CD4-positive, alpha-beta memory T cell (primary cell): ENCODE measurements around the gene AZU1. TPM values are rescaled to one million over a fixed set of nuclear protein-coding genes. Genes with fewer than 3 reads are reported as not detected.

ENCODE experiments used
- CTCF ChIA-PET: fragments of 350-600 bp; sonication (Branson Sonifier 250); formaldehyde crosslinking; loops from one replicate; lab custom pipeline; 2021; ENCODE audit warnings: inconsistent platforms; ENCODE audit not compliant: partially characterized antibody; lab: Charles Lee
- POLR2A ChIA-PET: fragments of 350-600 bp; sonication (Branson Sonifier 250); formaldehyde crosslinking; loops from one replicate; lab custom pipeline; 2021; ENCODE audit not compliant: partially characterized antibody; lab: Charles Lee
- DNase-seq, 5 donors: peaks; one replicate each; pipeline versions ENCODE4 v3.0.0 to v3.0.0-alpha.2; 2020 to 2022; ENCODE audit warnings: mixed read lengths in 1 of 5
- H3K27ac ChIP-seq: one replicate; pipeline ENCODE4 v1.7.0; 2013; ENCODE audit warnings: low read depth, low read length
- H3K27me3 ChIP-seq: 2 replicates; pipeline ENCODE4 v1.7.0; 2013; ENCODE audit warnings: mild to moderate bottlenecking, low read length, moderate library complexity; ENCODE audit not compliant: insufficient read depth
- H3K36me3 ChIP-seq: 2 replicates; pipeline ENCODE4 v1.7.0; 2013; ENCODE audit warnings: mild to moderate bottlenecking, low read length, moderate library complexity; ENCODE audit not compliant: insufficient read depth
- H3K4me1 ChIP-seq: 2 replicates; pipeline ENCODE4 v1.7.0; 2013; ENCODE audit warnings: mild to moderate bottlenecking, low read length, moderate library complexity; ENCODE audit not compliant: insufficient read depth
- H3K4me3 ChIP-seq, 2 donors: one replicate each; pipeline ENCODE4 v1.7.0; 2013; ENCODE audit warnings: low read length in 2 of 2, mild to moderate bottlenecking in 1 of 2
- H3K9me3 ChIP-seq, 2 donors: one replicate each; pipeline ENCODE4 v1.7.0; 2013; ENCODE audit warnings: low read length in 2 of 2, control low read depth in 1 of 2; ENCODE audit not compliant: control insufficient read depth in 1 of 2
- H3K27ac Mint-ChIP-seq, 7 donors: one replicate each; pipeline ENCODE4 v1.8.0; 2020 to 2021; ENCODE audit warnings: mixed read lengths in 7 of 7, mild to moderate bottlenecking in 6 of 7, inconsistent platforms in 3 of 7, moderate library complexity in 3 of 7
- H3K27me3 Mint-ChIP-seq, 2 donors: one replicate each; pipeline ENCODE4 v1.8.0; 2020 to 2021; ENCODE audit warnings: mixed read lengths in 2 of 2
- H3K36me3 Mint-ChIP-seq, 2 donors: one replicate each; pipeline ENCODE4 v1.8.0; 2020 to 2021; ENCODE audit warnings: mixed read lengths in 2 of 2, inconsistent platforms in 1 of 2, mild to moderate bottlenecking in 1 of 2
- H3K4me1 Mint-ChIP-seq, 4 donors: one replicate each; pipeline ENCODE4 v1.8.0; 2020 to 2021; ENCODE audit warnings: mixed read lengths in 4 of 4, mild to moderate bottlenecking in 1 of 4
- H3K4me3 Mint-ChIP-seq, 8 donors: one replicate each; pipeline ENCODE4 v1.8.0; 2020 to 2021; ENCODE audit warnings: mixed read lengths in 8 of 8, mild to moderate bottlenecking in 7 of 8, moderate library complexity in 6 of 8, inconsistent platforms in 3 of 8
- H3K9me3 Mint-ChIP-seq, 8 donors: one replicate each; pipeline ENCODE4 v1.8.0; 2020 to 2021; ENCODE audit warnings: mixed read lengths in 8 of 8, mild to moderate bottlenecking in 5 of 8, inconsistent platforms in 3 of 8, moderate library complexity in 1 of 8
- intact Hi-C: fragments of 100-400 bp; cut with micrococcal nuclease; formaldehyde crosslinking; loops from one replicate; pipeline ENCODE4 v1.15.1; 2023
- polyA plus RNA-seq, 2 donors: library from polyadenylated mRNA; unstranded; fragments of 300-500 nt; fragmentation: Illumina TruSeq; gene quantifications; one replicate each; pipeline ENCODE4 v1.2.3, GENCODE V29; 2021
- total RNA-seq, 2 experiments: library from RNA; stranded (reverse); gene quantifications; one replicate each; pipeline ENCODE4 v1.2.3, GENCODE V29; 2021

Gene AZU1
- total and polyA plus RNA-seq, 4 experiments from 2014 or later, result not detected

GRCh38 chr19:825897-826644 lies 1.6 kb upstream of the AZU1 start:
- Histone ChIP-seq H3K4me1 (no peaks in the 10 kb centered on the region), H3K9me3 (no peaks in the 10 kb centered on the region), H3K27ac (no peak overlapping the region), H3K4me3 (no peak overlapping the region), H3K27me3 (no peaks in the 10 kb centered on the region), H3K36me3 (no peaks in the 10 kb centered on the region)
- DNase-seq, result no peak
- Mint-ChIP-seq H3K4me1 (no peaks in the 10 kb centered on the region), H3K9me3 (no peaks in the 10 kb centered on the region), H3K4me3 (no peak overlapping the region), H3K36me3 (no peaks in the 10 kb centered on the region), H3K27ac (no peak overlapping the region), H3K27me3 (peaks cover 4 to 7% of the 10 kb centered on the region in 2 donors)
- ChIA-PET CTCF (no interaction called here), POLR2A (interaction anchor here (0.6 kb wide), 1 partner anchor 85 kb away, joined by 3 read pairs; no protein-coding TSS in a partner anchor)
- intact Hi-C loops, result no loop called here

- intact Hi-C loops, result no loop called here
- Histone ChIP-seq H3K27ac (no peak overlapping the region), H3K36me3 (no peaks in the 10 kb centered on the region), H3K4me1 (no peaks in the 10 kb centered on the region), H3K4me3 (no peak overlapping the region), H3K27me3 (no peaks in the 10 kb centered on the region), H3K9me3 (no peaks in the 10 kb centered on the region)
- no peak overlapping the region for H3K27ac Mint-ChIP-seq
- peaks cover 4 to 7% of the 10 kb centered on the region in 2 donors for H3K27me3 Mint-ChIP-seq
- no peak for DNase-seq
- no peak overlapping the region for H3K4me3 Mint-ChIP-seq
- H3K4me1 Mint-ChIP-seq, result no peaks in the 10 kb centered on the region
- CTCF ChIA-PET, result no interaction called here
- POLR2A ChIA-PET, result no interaction called here
- H3K36me3 Mint-ChIP-seq, result no peaks in the 10 kb centered on the region
- H3K9me3 Mint-ChIP-seq, result no peaks in the 10 kb centered on the region
Measured at GRCh38 chr19:827314-827709, 325 bp upstream of the AZU1 start.

- CTCF ChIA-PET, result no interaction called here
- intact Hi-C loops, result no loop called here
Measured at GRCh38 chr19:829129-829758, 1.6 kb downstream of the AZU1 start.

GRCh38 chr19:831407-832369 lies 4.1 kb downstream of the AZU1 start:
- CTCF ChIA-PET, result no interaction called here
- H3K27ac Mint-ChIP-seq, result no peak overlapping the region

More at GRCh38 chr19:829129-829758, 1.6 kb downstream of the AZU1 start:
- H3K27me3 Mint-ChIP-seq, result no peaks in the 10 kb centered on the region
- no peak for DNase-seq
- no peaks in the 10 kb centered on the region for H3K4me1 Mint-ChIP-seq
- H3K36me3 Mint-ChIP-seq, result no peaks in the 10 kb centered on the region
- H3K27ac Mint-ChIP-seq, result no peak overlapping the region
- no peaks in the 10 kb centered on the region for H3K4me1 ChIP-seq
- H3K4me3 Mint-ChIP-seq, result no peak overlapping the region
- no peaks in the 10 kb centered on the region for H3K27me3 ChIP-seq
- H3K4me3 ChIP-seq, result no peak overlapping the region
- POLR2A ChIA-PET, result no interaction called here
- no peaks in the 10 kb centered on the region for H3K9me3 Mint-ChIP-seq
- no peaks in the 10 kb centered on the region for H3K36me3 ChIP-seq
- H3K27ac ChIP-seq, result no peak overlapping the region
- no peaks in the 10 kb centered on the region for H3K9me3 ChIP-seq

GRCh38 chr19:834216-834615 lies 6.6 kb downstream of the AZU1 start:
- Mint-ChIP-seq H3K4me1 (peaks cover 0 to 4% (median 3%) of the 10 kb centered on the region in 4 donors), H3K36me3 (no peaks in the 10 kb centered on the region), H3K27ac (no peak overlapping the region), H3K9me3 (no peaks in the 10 kb centered on the region), H3K27me3 (peaks cover 3 to 5% of the 10 kb centered on the region in 2 donors), H3K4me3 (no peak overlapping the region)
- no peaks in the 10 kb centered on the region for H3K4me1 ChIP-seq
- DNase-seq, result no peak
- ChIA-PET POLR2A (no interaction called here), CTCF (no interaction called here)
- H3K27ac ChIP-seq, result no peak overlapping the region
- no peak overlapping the region for H3K4me3 ChIP-seq
- intact Hi-C loops, result no loop called here
- no peaks in the 10 kb centered on the region for H3K9me3 ChIP-seq
- H3K27me3 ChIP-seq, result no peaks in the 10 kb centered on the region
- no peaks in the 10 kb centered on the region for H3K36me3 ChIP-seq

More at GRCh38 chr19:831407-832369, 4.1 kb downstream of the AZU1 start:
- H3K4me3 Mint-ChIP-seq, result no peak overlapping the region
- Histone ChIP-seq H3K4me3 (no peak overlapping the region), H3K9me3 (no peaks in the 10 kb centered on the region), H3K36me3 (no peaks in the 10 kb centered on the region), H3K27me3 (no peaks in the 10 kb centered on the region), H3K27ac (no peak overlapping the region), H3K4me1 (no peaks in the 10 kb centered on the region)
- POLR2A ChIA-PET, result no interaction called here
- no peaks in the 10 kb centered on the region for H3K36me3 Mint-ChIP-seq
- H3K4me1 Mint-ChIP-seq, result peaks cover 0 to 4% (median 3%) of the 10 kb centered on the region in 4 donors
- peaks cover 2 to 3% of the 10 kb centered on the region in 2 donors for H3K27me3 Mint-ChIP-seq
- intact Hi-C loops, result no loop called here
- H3K9me3 Mint-ChIP-seq, result no peaks in the 10 kb centered on the region
- no peak for DNase-seq

GRCh38 chr19:835210-835810 lies 7.7 kb downstream of the AZU1 start:
- no peaks in the 10 kb centered on the region for H3K9me3 Mint-ChIP-seq

More at GRCh38 chr19:835210-835810, 7.7 kb downstream of the AZU1 start:
- no peaks in the 10 kb centered on the region for H3K4me1 ChIP-seq
- no peaks in the 10 kb centered on the region for H3K36me3 ChIP-seq
- H3K27me3 Mint-ChIP-seq, result peaks cover 3 to 5% of the 10 kb centered on the region in 2 donors
- DNase-seq, result no peak
- no peaks in the 10 kb centered on the region for H3K9me3 ChIP-seq
- no peak overlapping the region for H3K27ac ChIP-seq
- ChIA-PET CTCF (no interaction called here), POLR2A (no interaction called here)
- no peak overlapping the region for H3K4me3 ChIP-seq
- no peak overlapping the region for H3K27ac Mint-ChIP-seq
- intact Hi-C loops, result no loop called here
- H3K36me3 Mint-ChIP-seq, result no peaks in the 10 kb centered on the region
- no peaks in the 10 kb centered on the region for H3K27me3 ChIP-seq
- peaks cover 0 to 4% (median 3%) of the 10 kb centered on the region in 4 donors for H3K4me1 Mint-ChIP-seq
- no peak overlapping the region for H3K4me3 Mint-ChIP-seq
